ENCODE measurements around the gene RNASE11.

Gene RNASE11

DNA sequence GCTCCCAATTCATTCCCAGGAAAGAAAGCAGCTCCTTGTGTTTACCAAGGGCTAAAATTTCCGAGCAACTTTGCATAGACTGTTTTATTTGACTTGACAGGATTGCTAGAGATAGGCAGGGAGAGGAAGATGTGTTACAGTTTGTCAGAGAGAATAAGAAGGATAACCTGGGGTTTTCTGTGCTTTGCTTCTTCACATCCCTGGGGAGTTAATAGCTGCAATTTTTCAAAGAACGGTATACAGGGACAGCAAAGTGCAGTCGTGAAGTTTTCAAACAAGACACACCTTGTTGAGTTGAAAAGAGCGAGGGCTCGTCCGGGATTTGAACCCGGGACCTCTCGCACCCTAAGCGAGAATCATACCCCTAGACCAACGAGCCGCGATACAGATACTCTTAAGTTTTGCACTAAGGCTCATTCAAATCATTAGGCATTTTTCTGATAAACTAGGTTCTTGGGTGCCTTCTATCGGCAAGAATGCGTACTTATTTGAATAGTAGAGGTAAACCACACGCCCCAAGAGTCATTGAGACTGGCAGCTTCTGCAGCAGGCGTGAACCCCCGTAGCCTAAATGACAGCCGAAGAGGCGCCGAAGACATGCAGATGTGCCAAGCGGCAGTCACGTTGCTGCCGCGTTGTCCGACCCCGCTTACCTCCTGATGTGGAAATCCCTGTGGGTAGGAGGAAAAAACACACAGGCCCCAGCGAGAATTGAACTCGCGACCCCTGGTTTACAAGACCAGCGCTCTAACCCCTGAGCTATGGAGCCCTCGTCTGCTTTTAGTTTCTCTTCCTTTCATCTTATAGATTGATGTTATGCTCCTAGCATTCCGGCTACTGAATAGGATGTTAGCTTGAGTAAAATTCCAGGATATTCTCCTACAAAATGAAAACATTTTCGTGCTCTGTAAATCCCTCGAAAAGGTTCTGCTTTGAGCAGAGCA lies 25.6 kb upstream of the RNASE11 start:
- Histone ChIP-seq H3K4me3 (ENCODE audit: low read length) (peak overlapping the region; percentile 84; the same call in 1 of the 2 replicates), H3K36me3 (ENCODE audit: control insufficient read depth, insufficient read depth, low read length) (no peaks in the 10 kb centered on the region), H3K9me3 (ENCODE audit: control insufficient read depth, insufficient read depth, low read length) (no peaks in the 10 kb centered on the region), H3K27ac (ENCODE audit: low read length) (no peak overlapping the region), H3K4me1 (ENCODE audit: control insufficient read depth, insufficient read depth, low read length) (no peaks in the 10 kb centered on the region), H3K27me3 (ENCODE audit: control insufficient read depth, insufficient read depth, low read length) (no peaks in the 10 kb centered on the region)
- no peak for DNase-seq (ENCODE audit: low read depth, low spot score)
- WGBS (ENCODE audit: insufficient coverage, insufficient read length): no CpG with 5 or more reads among the region's 34 CpGs

DNA sequence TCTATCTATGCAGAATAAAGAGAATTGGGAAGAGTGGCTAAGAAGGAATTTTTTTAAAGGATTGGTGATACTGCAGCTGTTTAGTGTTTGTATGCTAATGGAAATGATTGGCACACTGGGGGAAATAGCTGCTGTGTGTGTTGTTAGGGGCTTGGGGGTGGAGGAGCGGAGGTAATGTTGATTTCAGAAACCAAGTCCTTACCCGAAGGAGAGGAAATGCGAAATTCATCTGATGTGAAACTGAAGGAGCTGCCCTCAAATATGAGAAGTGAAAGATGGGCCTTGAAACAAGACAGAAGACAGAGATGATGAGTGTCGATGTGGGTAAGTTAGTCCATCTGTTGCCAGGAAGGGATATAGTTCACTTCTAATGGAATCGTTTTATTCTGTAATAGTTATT lies 24.6 kb upstream of the RNASE11 start:
- no peak overlapping the region for H3K27ac ChIP-seq (ENCODE audit: low read length)
- no peak overlapping the region for H3K4me3 ChIP-seq (ENCODE audit: low read length)
- no peak for DNase-seq (ENCODE audit: low read depth, low spot score)
- H3K9me3 ChIP-seq (ENCODE audit: control insufficient read depth, insufficient read depth, low read length): no peaks in the 10 kb centered on the region
- WGBS (ENCODE audit: insufficient coverage, insufficient read length): no CpG with 5 or more reads among the region's 5 CpGs
- H3K27me3 ChIP-seq (ENCODE audit: control insufficient read depth, insufficient read depth, low read length): no peaks in the 10 kb centered on the region
- H3K4me1 ChIP-seq (ENCODE audit: control insufficient read depth, insufficient read depth, low read length): no peaks in the 10 kb centered on the region
- H3K36me3 ChIP-seq (ENCODE audit: control insufficient read depth, insufficient read depth, low read length): no peaks in the 10 kb centered on the region

GRCh38 chr14:20611277-20611676 lies 23.5 kb upstream of the RNASE11 start:
- H3K27ac ChIP-seq (ENCODE audit: low read length): no peak overlapping the region
- no peaks in the 10 kb centered on the region for H3K27me3 ChIP-seq (ENCODE audit: control insufficient read depth, insufficient read depth, low read length)
- no peak for DNase-seq (ENCODE audit: low read depth, low spot score)
- H3K9me3 ChIP-seq (ENCODE audit: control insufficient read depth, insufficient read depth, low read length): no peaks in the 10 kb centered on the region
- H3K4me1 ChIP-seq (ENCODE audit: control insufficient read depth, insufficient read depth, low read length): no peaks in the 10 kb centered on the region
- no CpG with 5 or more reads among the region's 4 CpGs for WGBS (ENCODE audit: insufficient coverage, insufficient read length)
- no peak overlapping the region for H3K4me3 ChIP-seq (ENCODE audit: low read length)
- H3K36me3 ChIP-seq (ENCODE audit: control insufficient read depth, insufficient read depth, low read length): no peaks in the 10 kb centered on the region

- H3K4me1 ChIP-seq (ENCODE audit: control insufficient read depth, insufficient read depth, low read length): no peaks in the 10 kb centered on the region
- WGBS (ENCODE audit: insufficient coverage, insufficient read length): no CpG with 5 or more reads among the region's 27 CpGs
- DNase-seq (ENCODE audit: low read depth, low spot score): no peak
- H3K36me3 ChIP-seq (ENCODE audit: control insufficient read depth, insufficient read depth, low read length): no peaks in the 10 kb centered on the region
- no peaks in the 10 kb centered on the region for H3K27me3 ChIP-seq (ENCODE audit: control insufficient read depth, insufficient read depth, low read length)
- H3K27ac ChIP-seq (ENCODE audit: low read length): no peak overlapping the region
- no peaks in the 10 kb centered on the region for H3K9me3 ChIP-seq (ENCODE audit: control insufficient read depth, insufficient read depth, low read length)
- H3K4me3 ChIP-seq (ENCODE audit: low read length): peak overlapping the region; percentile 99
These were observed 22.4 kb upstream of the RNASE11 start for GRCh38 chr14:20610002-20610765.

- Histone ChIP-seq H3K27ac (ENCODE audit: low read length) (no peak overlapping the region), H3K4me1 (ENCODE audit: control insufficient read depth, insufficient read depth, low read length) (no peaks in the 10 kb centered on the region), H3K27me3 (ENCODE audit: control insufficient read depth, insufficient read depth, low read length) (no peaks in the 10 kb centered on the region), H3K4me3 (ENCODE audit: low read length) (peak overlapping the region; percentile 99), H3K9me3 (ENCODE audit: control insufficient read depth, insufficient read depth, low read length) (no peaks in the 10 kb centered on the region), H3K36me3 (ENCODE audit: control insufficient read depth, insufficient read depth, low read length) (no peaks in the 10 kb centered on the region)
- no CpG with 5 or more reads among the region's 44 CpGs for WGBS (ENCODE audit: insufficient coverage, insufficient read length)
- DNase-seq (ENCODE audit: low read depth, low spot score): no peak
These were observed 21.6 kb upstream of the RNASE11 start for GRCh38 chr14:20609215-20610001.

DNA sequence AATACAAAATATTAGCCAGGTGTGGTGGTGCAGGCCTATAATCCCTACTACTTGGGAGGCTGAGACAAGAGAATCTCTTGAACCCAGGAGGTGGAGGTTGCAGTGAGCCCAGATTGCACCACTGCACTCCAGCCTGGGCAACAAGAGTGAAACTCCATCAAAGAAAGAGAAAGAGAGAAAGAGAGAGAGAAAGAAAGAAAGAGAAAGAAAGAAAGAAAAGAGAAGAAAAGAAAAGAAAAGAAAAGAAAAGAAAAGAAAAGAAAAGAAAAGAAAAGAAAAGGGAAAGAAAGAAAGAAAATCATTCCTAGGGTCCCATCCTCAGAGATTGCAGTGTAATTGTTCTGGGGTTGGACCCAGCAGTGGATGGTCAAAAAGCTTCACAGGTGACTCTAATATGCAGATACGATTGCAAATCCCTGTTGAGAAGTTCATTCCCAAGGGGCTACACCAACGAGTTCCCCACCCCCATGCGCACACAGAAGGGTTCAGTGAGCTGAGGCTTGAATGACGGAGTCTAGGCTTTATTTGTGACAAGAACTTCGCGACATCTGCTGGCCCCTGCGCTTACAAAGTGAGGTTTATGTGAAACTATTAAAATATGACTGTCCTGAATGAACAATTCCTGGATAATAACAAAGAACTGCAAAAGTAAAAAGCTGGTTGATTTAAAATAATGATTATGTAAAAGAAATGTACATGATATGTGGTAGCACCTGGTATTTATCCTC lies 20.7 kb upstream of the RNASE11 start:
- Histone ChIP-seq H3K4me3 (ENCODE audit: low read length) (no peak overlapping the region), H3K9me3 (ENCODE audit: control insufficient read depth, insufficient read depth, low read length) (no peaks in the 10 kb centered on the region), H3K4me1 (ENCODE audit: control insufficient read depth, insufficient read depth, low read length) (no peaks in the 10 kb centered on the region), H3K36me3 (ENCODE audit: control insufficient read depth, insufficient read depth, low read length) (no peaks in the 10 kb centered on the region), H3K27me3 (ENCODE audit: control insufficient read depth, insufficient read depth, low read length) (no peaks in the 10 kb centered on the region), H3K27ac (ENCODE audit: low read length) (no peak overlapping the region)
- WGBS (ENCODE audit: insufficient coverage, insufficient read length): no CpG with 5 or more reads among the region's 7 CpGs
- no peak for DNase-seq (ENCODE audit: low read depth, low spot score)

DNA sequence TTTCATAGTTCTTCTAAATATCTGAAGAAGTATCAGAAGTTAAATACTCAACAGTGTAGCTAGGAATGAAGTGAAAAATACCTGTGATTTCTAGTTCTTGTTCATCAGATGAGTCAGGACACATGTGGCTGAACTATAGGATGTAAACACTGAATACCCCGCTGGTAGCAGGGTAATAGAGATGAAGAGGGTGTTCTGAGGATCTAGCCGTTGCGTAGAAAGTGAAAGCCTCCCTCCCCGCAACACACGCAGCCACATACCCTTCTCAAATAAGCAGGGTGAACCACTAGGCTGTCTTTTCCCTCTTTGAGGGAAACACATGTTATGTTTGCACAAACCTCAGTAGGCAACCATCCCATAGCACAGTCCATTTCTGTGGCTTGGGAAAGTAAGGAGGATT lies 19.8 kb upstream of the RNASE11 start:
- Histone ChIP-seq H3K27ac (ENCODE audit: low read length) (no peak overlapping the region), H3K9me3 (ENCODE audit: control insufficient read depth, insufficient read depth, low read length) (no peaks in the 10 kb centered on the region), H3K36me3 (ENCODE audit: control insufficient read depth, insufficient read depth, low read length) (no peaks in the 10 kb centered on the region), H3K4me1 (ENCODE audit: control insufficient read depth, insufficient read depth, low read length) (no peaks in the 10 kb centered on the region), H3K27me3 (ENCODE audit: control insufficient read depth, insufficient read depth, low read length) (no peaks in the 10 kb centered on the region), H3K4me3 (ENCODE audit: low read length) (no peak overlapping the region)
- DNase-seq (ENCODE audit: low read depth, low spot score): no peak
- no CpG with 5 or more reads among the region's 5 CpGs for WGBS (ENCODE audit: insufficient coverage, insufficient read length)

DNA sequence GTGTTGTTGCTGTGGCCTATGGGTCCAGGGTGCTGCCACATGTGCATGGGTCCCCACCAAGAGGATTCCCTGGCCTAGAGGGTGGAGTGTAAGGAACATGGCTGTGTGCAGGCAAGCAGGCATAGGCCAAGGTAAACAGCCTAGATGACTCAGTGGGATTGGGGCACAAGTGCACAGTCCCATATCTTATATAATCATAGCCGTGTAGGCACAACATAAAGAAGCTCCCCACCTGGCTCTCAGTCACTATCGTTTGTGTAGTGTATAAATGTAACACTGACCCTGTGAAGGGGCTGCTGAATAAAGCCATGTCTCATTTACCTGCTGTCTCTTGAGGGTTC lies 19.1 kb upstream of the RNASE11 start:
- Histone ChIP-seq H3K36me3 (ENCODE audit: control insufficient read depth, insufficient read depth, low read length) (no peaks in the 10 kb centered on the region), H3K27me3 (ENCODE audit: control insufficient read depth, insufficient read depth, low read length) (no peaks in the 10 kb centered on the region), H3K9me3 (ENCODE audit: control insufficient read depth, insufficient read depth, low read length) (no peaks in the 10 kb centered on the region), H3K4me3 (ENCODE audit: low read length) (no peak overlapping the region), H3K4me1 (ENCODE audit: control insufficient read depth, insufficient read depth, low read length) (no peaks in the 10 kb centered on the region), H3K27ac (ENCODE audit: low read length) (no peak overlapping the region)
- WGBS (ENCODE audit: insufficient coverage, insufficient read length): no CpG with 5 or more reads among the region's 2 CpGs
- DNase-seq (ENCODE audit: low read depth, low spot score): no peak

GRCh38 chr14:20606190-20606901 lies 18.5 kb upstream of the RNASE11 start:
- no peak overlapping the region for H3K27ac ChIP-seq (ENCODE audit: low read length)
- no CpG with 5 or more reads among the region's 8 CpGs for WGBS (ENCODE audit: insufficient coverage, insufficient read length)
- H3K4me3 ChIP-seq (ENCODE audit: low read length): no peak overlapping the region
- no peaks in the 10 kb centered on the region for H3K4me1 ChIP-seq (ENCODE audit: control insufficient read depth, insufficient read depth, low read length)
- no peaks in the 10 kb centered on the region for H3K9me3 ChIP-seq (ENCODE audit: control insufficient read depth, insufficient read depth, low read length)
- no peak for DNase-seq (ENCODE audit: low read depth, low spot score)
- H3K27me3 ChIP-seq (ENCODE audit: control insufficient read depth, insufficient read depth, low read length): no peaks in the 10 kb centered on the region
- H3K36me3 ChIP-seq (ENCODE audit: control insufficient read depth, insufficient read depth, low read length): no peaks in the 10 kb centered on the region

Data from iPS DF 6.9 (cell line).